HepG2 (cell line): ENCODE measurements around the gene HBEGF. TPM values are rescaled to one million over a fixed set of nuclear protein-coding genes. Genes with fewer than 3 reads are reported as not detected.

Experiments used
- ATAC-seq: fragments of 200-7000 bp; cut with Tn5 transposase; 3 replicates; pipeline ENCODE4 v1.9.1; 2020; ENCODE audit warnings: mild to moderate bottlenecking, moderate library complexity
- BruUV-seq: library from RNA; stranded (reverse); fragments of 400-500 nt; replicated peaks from 2 replicates; lab custom pipeline; 2021; lab: Mats Ljungman, UMichigan
- CTCF ChIA-PET: fragments of 300-600 bp; formaldehyde crosslinking; extraction: SDS; loops from one replicate; lab custom pipeline; 2021; ENCODE audit warnings: low total read pairs, inconsistent platforms, low intra/inter-chr PET ratio; lab: Yijun Ruan, JAX
- POLR2A ChIA-PET: fragments of 350-600 bp; sonication (Branson Sonifier 250); formaldehyde crosslinking; loops from one replicate; lab custom pipeline; 2020; ENCODE audit warnings: antibody characterized with exemption, inconsistent platforms; lab: Yijun Ruan, JAX
- DNase-seq: peaks from one replicate; pipeline ENCODE4 v3.0.0-alpha.2; 2015; ENCODE audit warnings: low spot score
- FAIRE-seq: peaks from 3 replicates; lab custom pipeline; 2011; peaks lifted over from hg19 to GRCh38; lab: Jason Lieb, UNC
- H2AFZ ChIP-seq: one replicate; pipeline ENCODE4 v1.6.1; 2011; ENCODE audit warnings: low read length, inconsistent platforms
- H3K27ac ChIP-seq: fragments of 300-600 bp; 3 replicates; pipeline ENCODE4 v1.8.0; 2011; ENCODE audit warnings: mixed run types, mild to moderate bottlenecking, mixed read lengths, low read length, inconsistent platforms; ENCODE audit not compliant: insufficient read depth; ENCODE audit errors: extremely low read length
- H3K27me3 ChIP-seq, 2 experiments: fragments of 200-600 bp in 1 of 2; 2 replicates in 1 of 2; 3 replicates in 1 of 2; pipeline versions ENCODE4 v1.6.0 to v1.8.0; 2011; ENCODE audit warnings: low read length in 2 of 2, mild to moderate bottlenecking in 2 of 2, moderate library complexity in 2 of 2, inconsistent platforms in 1 of 2; ENCODE audit not compliant: insufficient read depth in 2 of 2, control insufficient read depth in 1 of 2
- H3K36me3 ChIP-seq, 2 experiments: fragments of 200-600 bp in 1 of 2; replicated peaks in 1 of 2; 2 replicates in 1 of 2; 3 replicates in 1 of 2; pipeline versions ENCODE4 v1.5.1 to v1.8.0; 2011; ENCODE audit warnings: low read length in 2 of 2, inconsistent platforms in 1 of 2; ENCODE audit not compliant: insufficient read depth in 2 of 2, control insufficient read depth in 1 of 2
- H3K4me1 ChIP-seq: 2 replicates; pipeline ENCODE4 v1.5.1; 2012; ENCODE audit warnings: low read length, inconsistent platforms; ENCODE audit not compliant: insufficient read depth
- H3K4me2 ChIP-seq: 2 replicates; pipeline ENCODE4 v1.6.0; 2011; ENCODE audit warnings: low read depth, low read length, inconsistent platforms
- H3K4me3 ChIP-seq, 3 experiments: fragments of 200-600 bp in 1 of 3; sonication (generic), shearing (Covaris generic) in 1 of 3; replicated peaks in 1 of 3; 2 replicates each; pipeline ENCODE4 v1.5.1; 2011 to 2016; ENCODE audit warnings: low read length in 3 of 3, inconsistent platforms in 2 of 3, low read depth in 2 of 3, mild to moderate bottlenecking in 2 of 3, control low read depth in 1 of 3, mixed read lengths in 1 of 3; ENCODE audit not compliant: insufficient read depth in 1 of 3
- H3K79me2 ChIP-seq: one replicate; pipeline ENCODE4 v1.6.1; 2011; ENCODE audit warnings: low read length, inconsistent platforms; ENCODE audit not compliant: insufficient read depth
- H3K9ac ChIP-seq: 2 replicates; pipeline ENCODE4 v1.6.0; 2011; ENCODE audit warnings: mild to moderate bottlenecking, low read depth, low read length, inconsistent platforms; ENCODE audit not compliant: insufficient read depth
- H3K9me3 ChIP-seq: 2 replicates; pipeline ENCODE4 v1.5.1; 2012; ENCODE audit warnings: mild to moderate bottlenecking, low read length
- H4K20me1 ChIP-seq: 2 replicates; pipeline ENCODE4 v1.6.0; 2011; ENCODE audit warnings: inconsistent platforms, mild to moderate bottlenecking, low read length, moderate library complexity; ENCODE audit not compliant: insufficient read depth
- HNRNPK ChIP-seq: fragments of 200-400 bp; formaldehyde crosslinking; IDR thresholded peaks from 2 replicates; pipeline ENCODE4 v1.6.1; 2018; ENCODE audit warnings: low read length, low read depth, moderate library complexity, mild to moderate bottlenecking; ENCODE audit not compliant: poor library complexity, severe bottlenecking
- MEF2D ChIP-seq: sonication (generic); formaldehyde crosslinking; IDR thresholded peaks from 2 replicates; pipeline ENCODE4 v1.5.1; 2020; ENCODE audit warnings: mild to moderate bottlenecking, missing genetic modification reagents
- PCBP1 ChIP-seq: fragments of 200-400 bp; formaldehyde crosslinking; IDR thresholded peaks from 2 replicates; pipeline ENCODE4 v1.6.1; 2017; ENCODE audit warnings: mild to moderate bottlenecking, low read depth, low read length, borderline replicate concordance
- WGBS: methylation state at CpG from one replicate; pipeline ENCODE4 v1.1.6; 2017; ENCODE audit warnings: low lambda C conversion rate; 5-methylcytosine and 5-hydroxymethylcytosine counted together
- in situ Hi-C: cut with HindIII; loops from 2 replicates; pipeline ENCODE4 v1.10.0; 2017; ENCODE audit warnings: low pct_unique_long_range_greater_than_20kb; ENCODE audit not compliant: extremely low pct_ligation_motif_present
- intact Hi-C: fragments of 100-400 bp; cut with micrococcal nuclease; formaldehyde crosslinking; loops from one replicate; pipeline ENCODE4 v1.10.0; 2022; ENCODE audit not compliant: unreplicated experiment
- polyA plus RNA-seq, 8 experiments: library from polyadenylated mRNA; depleted of rRNA in 3 of 8; stranded (reverse) in 7 of 8; unstranded in 1 of 8; fragments of >200 nt; fragmentation: Illumina TruSeq in 4 of 8; extraction: Trizol in 4 of 8; gene quantifications; 2 replicates each; pipeline versions ENCODE4 v1.2.1 to v1.2.3, GENCODE V29; 2011 to 2016; ENCODE audit warnings: low read depth in 4 of 8, missing spikeins in 1 of 8, mixed read lengths in 1 of 8; ENCODE audit not compliant: insufficient read depth in 1 of 8
- total RNA-seq, 5 experiments: library from RNA; depleted of rRNA; stranded (reverse); fragments of >200 nt; fragmentation: Illumina TruSeq; extraction: Trizol; gene quantifications; 2 replicates each; pipeline ENCODE4 v1.2.3, GENCODE V29; 2016; ENCODE audit warnings: low read depth in 1 of 5
- TF ChIP-seq, protein P1 (sequence below): sonication (generic); formaldehyde crosslinking; conservative IDR thresholded peaks from 2 replicates; pipeline ENCODE4 v1.4.0; 2020; ENCODE audit warnings: missing genetic modification reagents
- TF ChIP-seq, protein P2 (sequence below): IDR thresholded peaks from 2 replicates; pipeline ENCODE4 v1.6.1; 2016; ENCODE audit warnings: missing compliant biosample characterization, missing genetic modification reagents, borderline replicate concordance
- TF ChIP-seq, protein P3 (sequence below): sonication (generic); formaldehyde crosslinking; IDR thresholded peaks from 2 replicates; pipeline ENCODE4 v1.4.0; 2020; ENCODE audit warnings: missing genetic modification reagents, borderline replicate concordance

Gene HBEGF
- total and polyA plus RNA-seq, 2 of the 13 experiments (the other 11 are each of a cell fraction or from before 2014, with no cell fraction given) = 1.7 to 5.0 TPM

DNA sequence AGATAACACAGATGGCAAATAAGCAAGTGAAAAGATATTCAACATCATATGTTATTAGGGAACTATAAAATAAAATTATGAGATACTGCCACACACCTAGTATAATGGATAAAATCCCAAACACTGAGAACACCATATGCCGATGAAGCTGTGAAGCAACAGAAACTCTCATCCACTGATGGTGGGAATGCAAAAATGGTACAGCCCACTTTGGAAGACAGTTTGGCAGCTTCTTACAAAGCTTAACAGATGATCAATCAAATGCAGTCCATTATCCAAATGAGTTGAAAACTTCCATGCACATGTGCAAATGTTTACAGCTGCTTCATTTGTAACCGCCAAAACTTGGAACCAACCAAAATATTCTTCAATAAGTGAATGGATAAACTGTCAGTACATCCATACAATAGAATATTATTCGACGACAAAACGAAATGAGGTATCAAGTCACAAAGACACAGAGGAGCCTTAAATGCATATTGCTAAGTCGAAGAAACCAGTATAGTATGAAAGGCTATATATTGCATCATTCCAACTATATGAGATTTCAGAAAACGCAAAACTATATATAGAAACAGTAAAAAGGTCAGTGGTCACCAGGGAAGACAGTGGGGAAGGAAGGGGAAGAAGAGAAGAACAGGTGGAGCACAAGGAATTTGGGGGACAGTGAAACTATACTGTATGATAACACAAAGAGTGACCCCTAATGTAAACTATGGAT, 58.4 kb downstream of the HBEGF start (continued):
- TF ChIP-seq, protein P1, sequence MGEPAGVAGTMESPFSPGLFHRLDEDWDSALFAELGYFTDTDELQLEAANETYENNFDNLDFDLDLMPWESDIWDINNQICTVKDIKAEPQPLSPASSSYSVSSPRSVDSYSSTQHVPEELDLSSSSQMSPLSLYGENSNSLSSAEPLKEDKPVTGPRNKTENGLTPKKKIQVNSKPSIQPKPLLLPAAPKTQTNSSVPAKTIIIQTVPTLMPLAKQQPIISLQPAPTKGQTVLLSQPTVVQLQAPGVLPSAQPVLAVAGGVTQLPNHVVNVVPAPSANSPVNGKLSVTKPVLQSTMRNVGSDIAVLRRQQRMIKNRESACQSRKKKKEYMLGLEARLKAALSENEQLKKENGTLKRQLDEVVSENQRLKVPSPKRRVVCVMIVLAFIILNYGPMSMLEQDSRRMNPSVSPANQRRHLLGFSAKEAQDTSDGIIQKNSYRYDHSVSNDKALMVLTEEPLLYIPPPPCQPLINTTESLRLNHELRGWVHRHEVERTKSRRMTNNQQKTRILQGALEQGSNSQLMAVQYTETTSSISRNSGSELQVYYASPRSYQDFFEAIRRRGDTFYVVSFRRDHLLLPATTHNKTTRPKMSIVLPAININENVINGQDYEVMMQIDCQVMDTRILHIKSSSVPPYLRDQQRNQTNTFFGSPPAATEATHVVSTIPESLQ = no peak
- no peak for TF ChIP-seq MEF2D (CRISPR knock-in tag)

DNA sequence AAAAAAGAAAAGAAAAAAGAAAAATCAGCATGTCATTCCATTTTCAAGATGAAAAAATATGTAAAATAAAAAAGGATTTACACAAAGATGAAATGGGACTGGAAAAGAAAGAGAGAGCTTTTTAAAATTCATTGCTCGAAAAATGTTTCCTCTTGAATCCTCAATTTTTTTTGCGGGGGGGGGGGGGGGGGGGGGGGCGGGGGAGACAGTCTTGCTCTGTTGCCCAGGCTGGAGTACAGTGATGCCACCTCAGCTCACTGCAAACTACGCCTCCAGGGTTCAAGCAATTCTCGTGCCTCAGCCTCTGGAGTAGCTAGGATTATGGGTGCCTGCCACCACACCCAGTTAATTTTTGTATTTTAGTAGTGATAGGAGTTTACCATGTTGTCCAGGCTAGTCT, 60.0 kb downstream of the HBEGF start:
- no peak overlapping the region for H3K27ac ChIP-seq
- ATAC-seq (no peak), FAIRE-seq (no peak), DNase-seq (no peak)
- ChIA-PET CTCF (no interaction called here), POLR2A (no interaction called here)
- no peak overlapping the region for H3K9ac ChIP-seq
- H3K27me3 ChIP-seq = no peaks in the 10 kb centered on the region
- intact Hi-C loops = no loop called here
- H3K4me2 ChIP-seq = no peak overlapping the region
- in situ Hi-C loops = no loop called here
- no TSS peak for BruUV-seq
- H4K20me1 ChIP-seq = no peaks in the 10 kb centered on the region
- 88% methylated on average over 4 of the region's 5 CpGs for WGBS
- H3K79me2 ChIP-seq = peaks cover 82% of the 10 kb centered on the region
- no peak overlapping the region for H3K4me3 ChIP-seq
- peaks cover 36% of the 10 kb centered on the region for H3K4me1 ChIP-seq
- no peaks in the 10 kb centered on the region for H3K9me3 ChIP-seq
- no peak overlapping the region for H2AFZ ChIP-seq
- peaks cover 3 to 9% of the 10 kb centered on the region in 2 experiments; a peak in 1 of 5 replicates for H3K36me3 ChIP-seq
- TF ChIP-seq, protein P2, sequence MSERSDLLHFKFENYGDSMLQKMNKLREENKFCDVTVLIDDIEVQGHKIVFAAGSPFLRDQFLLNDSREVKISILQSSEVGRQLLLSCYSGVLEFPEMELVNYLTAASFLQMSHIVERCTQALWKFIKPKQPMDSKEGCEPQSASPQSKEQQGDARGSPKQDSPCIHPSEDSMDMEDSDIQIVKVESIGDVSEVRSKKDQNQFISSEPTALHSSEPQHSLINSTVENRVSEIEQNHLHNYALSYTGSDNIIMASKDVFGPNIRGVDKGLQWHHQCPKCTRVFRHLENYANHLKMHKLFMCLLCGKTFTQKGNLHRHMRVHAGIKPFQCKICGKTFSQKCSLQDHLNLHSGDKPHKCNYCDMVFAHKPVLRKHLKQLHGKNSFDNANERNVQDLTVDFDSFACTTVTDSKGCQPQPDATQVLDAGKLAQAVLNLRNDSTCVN (CRISPR knock-in tag) = no peak
- TF ChIP-seq, protein P3, sequence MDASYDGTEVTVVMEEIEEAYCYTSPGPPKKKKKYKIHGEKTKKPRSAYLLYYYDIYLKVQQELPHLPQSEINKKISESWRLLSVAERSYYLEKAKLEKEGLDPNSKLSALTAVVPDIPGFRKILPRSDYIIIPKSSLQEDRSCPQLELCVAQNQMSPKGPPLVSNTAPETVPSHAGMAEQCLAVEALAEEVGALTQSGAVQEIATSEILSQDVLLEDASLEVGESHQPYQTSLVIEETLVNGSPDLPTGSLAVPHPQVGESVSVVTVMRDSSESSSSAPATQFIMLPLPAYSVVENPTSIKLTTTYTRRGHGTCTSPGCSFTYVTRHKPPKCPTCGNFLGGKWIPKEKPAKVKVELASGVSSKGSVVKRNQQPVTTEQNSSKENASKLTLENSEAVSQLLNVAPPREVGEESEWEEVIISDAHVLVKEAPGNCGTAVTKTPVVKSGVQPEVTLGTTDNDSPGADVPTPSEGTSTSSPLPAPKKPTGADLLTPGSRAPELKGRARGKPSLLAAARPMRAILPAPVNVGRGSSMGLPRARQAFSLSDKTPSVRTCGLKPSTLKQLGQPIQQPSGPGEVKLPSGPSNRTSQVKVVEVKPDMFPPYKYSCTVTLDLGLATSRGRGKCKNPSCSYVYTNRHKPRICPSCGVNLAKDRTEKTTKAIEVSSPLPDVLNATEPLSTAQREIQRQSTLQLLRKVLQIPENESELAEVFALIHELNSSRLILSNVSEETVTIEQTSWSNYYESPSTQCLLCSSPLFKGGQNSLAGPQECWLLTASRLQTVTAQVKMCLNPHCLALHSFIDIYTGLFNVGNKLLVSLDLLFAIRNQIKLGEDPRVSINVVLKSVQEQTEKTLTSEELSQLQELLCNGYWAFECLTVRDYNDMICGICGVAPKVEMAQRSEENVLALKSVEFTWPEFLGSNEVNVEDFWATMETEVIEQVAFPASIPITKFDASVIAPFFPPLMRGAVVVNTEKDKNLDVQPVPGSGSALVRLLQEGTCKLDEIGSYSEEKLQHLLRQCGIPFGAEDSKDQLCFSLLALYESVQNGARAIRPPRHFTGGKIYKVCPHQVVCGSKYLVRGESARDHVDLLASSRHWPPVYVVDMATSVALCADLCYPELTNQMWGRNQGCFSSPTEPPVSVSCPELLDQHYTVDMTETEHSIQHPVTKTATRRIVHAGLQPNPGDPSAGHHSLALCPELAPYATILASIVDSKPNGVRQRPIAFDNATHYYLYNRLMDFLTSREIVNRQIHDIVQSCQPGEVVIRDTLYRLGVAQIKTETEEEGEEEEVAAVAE (CRISPR knock-in tag) = no peak
- 0 out of 2 replicates have a peak, but pooled peaks have one; percentile 64 for TF ChIP-seq PCBP1
- TF ChIP-seq HNRNPK = peak; percentile 71
